HG03066 (cell line): ENCODE data around the gene KCNQ5.
A peak's percentile ranks its signal among the peaks of the same experiment; 100 is the strongest.

Experiments
- ATAC-seq: cut with Tn5 transposase; IDR thresholded peaks from one replicate; pipeline ENCODE4 v1.9.1; 2021; ENCODE audit warnings: low read depth; ENCODE audit not compliant: unreplicated experiment

KCNQ5 gene

DNA sequence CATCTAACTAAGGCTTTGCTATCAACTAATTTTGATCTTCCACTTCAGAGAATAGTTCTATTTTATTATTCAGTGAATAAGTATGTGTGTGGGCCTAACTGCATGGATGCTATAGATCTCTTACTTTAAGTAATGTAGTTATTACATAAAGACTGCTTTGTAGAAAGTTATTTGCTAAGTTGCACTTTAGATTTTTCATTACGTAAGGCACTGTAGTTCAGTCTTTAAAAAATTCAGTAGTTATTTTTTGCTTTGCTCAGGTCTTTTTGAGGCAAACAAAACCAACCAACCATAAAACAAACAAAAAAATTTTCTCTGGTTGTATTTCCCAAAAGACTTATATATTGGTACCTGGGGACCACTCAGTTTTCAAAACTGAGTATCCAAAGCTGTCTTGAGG is 53.0 kb downstream of the KCNQ5 start:
- no peak for ATAC-seq

DNA sequence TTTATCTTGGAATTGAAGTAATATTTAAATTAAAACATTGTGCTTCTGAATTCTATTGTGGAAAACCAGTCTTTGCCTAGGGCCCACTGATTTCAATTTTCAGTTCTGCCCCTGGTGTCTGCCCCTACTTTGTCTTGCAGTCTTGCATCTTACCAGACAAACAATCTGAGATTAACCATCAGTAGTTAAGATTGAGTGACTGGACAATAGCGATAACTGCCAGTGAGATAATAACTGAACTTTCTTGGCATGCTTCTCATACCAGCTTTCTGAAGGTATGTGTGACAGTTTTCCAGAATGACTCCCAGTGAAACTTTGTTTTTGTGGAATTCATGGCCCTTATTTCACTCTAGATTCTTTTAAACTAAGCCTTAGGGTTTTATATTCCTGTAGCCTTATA is 53.5 kb downstream of the KCNQ5 start:
- ATAC-seq, result no peak

DNA sequence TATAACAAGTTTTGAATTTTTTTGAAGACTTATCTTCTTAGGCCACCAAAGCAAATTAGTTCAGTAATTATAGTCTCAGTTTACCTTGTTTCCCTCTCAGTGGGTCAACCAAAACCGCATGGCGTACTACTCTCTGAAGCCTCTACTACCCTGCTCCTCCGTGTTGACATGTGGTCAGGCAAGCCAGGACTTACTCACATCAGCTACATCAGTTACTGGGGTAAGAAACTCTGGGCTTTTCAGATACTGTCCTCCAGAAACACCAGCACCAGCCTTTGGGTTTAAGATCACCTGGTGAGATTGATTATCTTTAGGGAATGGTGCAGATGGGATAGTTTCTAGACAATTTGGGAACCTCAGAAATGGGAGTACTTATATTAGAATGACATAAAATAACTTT is 55.1 kb downstream of the KCNQ5 start:
- ATAC-seq, result no peak

DNA sequence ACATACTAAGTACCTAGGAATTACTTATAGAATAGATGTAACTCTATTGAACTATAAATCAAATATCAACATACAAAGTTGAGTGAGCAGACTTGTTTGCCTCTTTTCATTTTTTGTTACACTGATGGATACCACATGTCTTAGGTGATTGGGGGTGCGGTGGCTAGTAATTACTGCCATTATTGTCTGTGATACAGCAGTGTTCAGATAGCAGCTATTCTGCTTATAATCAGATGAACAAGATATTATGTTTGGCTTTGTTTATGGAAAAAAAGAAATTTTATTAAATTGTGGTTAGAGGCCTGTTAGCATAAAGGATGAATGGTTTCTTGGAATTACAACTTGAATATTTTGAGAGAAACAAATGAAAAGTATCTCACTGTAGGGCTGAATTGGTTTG is 55.9 kb downstream of the KCNQ5 start:
- ATAC-seq, result no peak

DNA sequence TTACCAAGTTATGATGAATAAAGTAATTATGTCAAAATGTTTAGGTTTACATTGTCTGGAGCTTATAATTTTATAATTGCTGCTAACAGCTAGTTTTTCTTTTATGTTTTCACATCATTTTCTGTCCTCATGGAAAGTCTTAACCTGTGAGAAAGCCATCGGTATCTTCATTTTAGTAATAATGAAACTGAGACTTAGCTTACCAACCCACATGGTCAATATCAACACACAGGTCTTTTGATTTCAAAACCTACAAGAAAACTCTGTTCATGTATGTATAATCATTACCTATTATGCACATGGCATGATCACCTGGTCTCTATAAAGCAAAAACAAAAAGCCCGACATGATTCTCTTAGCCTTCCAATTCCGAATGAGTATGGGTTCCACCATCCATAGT is 61.9 kb downstream of the KCNQ5 start:
- peak; percentile 86 for ATAC-seq

DNA sequence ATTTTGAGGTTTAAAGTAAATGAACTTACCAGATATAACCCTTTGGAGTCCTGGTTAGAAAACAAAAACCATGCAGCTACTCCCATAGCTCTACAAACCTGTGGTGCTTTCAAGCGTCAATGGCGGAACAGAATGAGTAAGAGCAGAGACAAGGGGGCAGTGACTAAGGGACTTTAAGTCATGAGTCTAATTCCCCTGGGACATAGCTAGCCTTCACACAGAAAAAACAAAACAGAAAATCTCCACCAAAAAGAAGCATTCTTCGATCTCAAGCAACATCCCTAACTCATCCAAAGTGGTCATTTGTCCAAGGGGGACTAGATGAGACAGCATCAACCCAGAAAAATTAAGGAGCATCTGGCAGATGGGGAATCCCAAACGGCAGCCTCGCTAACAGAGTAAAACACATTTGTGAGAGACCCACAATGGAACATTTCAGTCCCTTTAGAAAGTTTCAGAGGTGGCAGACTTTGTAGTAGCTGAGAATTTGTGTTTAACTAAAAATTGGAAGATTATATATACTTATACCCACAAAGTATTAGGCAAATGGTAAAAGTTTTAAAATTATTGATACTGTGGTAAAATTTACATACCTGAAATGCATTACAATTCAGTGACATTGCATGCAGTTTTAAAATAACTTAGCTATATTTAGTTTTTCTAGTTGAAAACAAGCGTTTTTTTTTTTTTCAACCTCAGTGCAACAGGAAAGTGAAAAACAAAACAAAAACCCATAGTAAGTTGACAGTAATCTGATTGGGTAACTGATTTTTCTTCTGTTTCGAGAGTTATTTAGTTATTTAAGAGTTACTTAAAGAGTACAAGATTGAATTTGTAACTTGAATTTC is 67.5 kb downstream of the KCNQ5 start:
- peak; percentile 88 for ATAC-seq

DNA sequence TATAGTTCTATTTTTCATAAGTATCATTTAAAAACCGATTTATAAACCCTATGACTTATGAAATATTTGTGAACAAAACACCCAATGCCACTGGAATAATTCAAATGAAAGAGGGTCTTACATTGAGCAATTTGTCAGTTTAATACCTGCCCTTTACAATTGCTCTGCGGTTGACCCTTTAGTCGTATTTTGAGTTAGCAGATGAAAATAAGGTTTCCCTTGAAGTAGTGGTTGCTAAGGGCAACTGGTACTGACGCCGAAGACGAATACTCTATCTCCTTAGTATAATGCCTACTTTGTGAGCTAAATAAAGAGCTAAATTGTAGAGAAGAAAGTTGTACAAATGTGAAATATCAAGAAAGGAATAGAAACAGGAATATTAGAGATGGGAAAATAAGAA is 69.4 kb downstream of the KCNQ5 start:
- ATAC-seq, result no peak

DNA sequence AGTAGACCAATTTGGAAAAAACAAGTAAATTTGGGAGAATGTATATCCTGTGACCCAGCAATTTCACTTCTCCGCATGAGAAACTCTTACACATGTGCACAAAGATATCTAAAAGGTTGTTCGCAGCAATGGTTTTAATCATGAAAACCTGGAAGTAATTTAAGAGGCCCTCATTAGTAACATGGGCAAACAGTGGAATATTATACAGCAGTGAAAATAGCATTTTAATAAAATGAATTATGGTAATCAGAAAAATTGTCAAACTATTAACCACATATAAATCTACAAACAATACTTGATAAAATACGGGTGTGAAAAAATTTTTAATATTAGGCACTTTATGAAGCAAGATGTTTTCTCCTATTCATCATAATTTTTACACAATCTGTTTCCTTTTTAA is 74.2 kb downstream of the KCNQ5 start:
- no peak for ATAC-seq

DNA sequence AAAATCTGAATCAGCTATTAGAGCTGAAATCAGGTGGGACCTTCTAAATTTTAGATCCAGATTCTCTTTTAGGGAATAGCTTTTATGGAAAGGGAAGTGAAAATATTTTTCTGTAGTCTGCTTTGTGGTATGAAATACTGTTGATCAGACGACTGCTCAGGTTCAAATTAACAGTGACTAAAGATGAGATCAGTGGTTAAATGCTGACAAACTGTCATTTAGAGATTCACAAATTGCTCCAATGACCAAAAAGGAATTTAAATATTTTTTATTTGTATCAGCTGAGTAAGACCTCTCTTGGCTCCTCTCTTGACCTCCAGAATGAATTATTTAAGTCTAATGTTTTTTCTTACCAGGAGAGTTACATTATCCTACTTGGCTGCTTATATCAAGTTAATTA is 77.3 kb downstream of the KCNQ5 start:
- no peak for ATAC-seq

DNA sequence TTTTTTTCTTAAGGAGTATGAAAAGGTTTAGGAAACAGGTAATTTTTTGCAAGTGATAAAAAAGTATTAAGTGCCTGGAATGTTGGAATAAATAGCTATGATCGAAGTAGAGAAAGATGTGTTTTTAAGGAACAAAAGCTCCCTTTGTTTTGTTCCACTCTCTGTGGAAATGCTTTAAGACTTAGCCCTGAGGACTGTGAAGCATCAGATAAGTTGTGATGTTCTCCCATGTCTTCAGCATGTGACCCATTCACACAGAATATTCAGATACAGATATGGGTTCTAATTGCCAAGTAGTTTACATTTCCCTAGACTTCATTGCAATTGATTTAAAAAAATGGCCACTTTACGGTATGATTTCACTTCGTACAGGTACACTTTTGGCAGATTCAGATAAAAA is 80.6 kb downstream of the KCNQ5 start:
- ATAC-seq, result no peak

DNA sequence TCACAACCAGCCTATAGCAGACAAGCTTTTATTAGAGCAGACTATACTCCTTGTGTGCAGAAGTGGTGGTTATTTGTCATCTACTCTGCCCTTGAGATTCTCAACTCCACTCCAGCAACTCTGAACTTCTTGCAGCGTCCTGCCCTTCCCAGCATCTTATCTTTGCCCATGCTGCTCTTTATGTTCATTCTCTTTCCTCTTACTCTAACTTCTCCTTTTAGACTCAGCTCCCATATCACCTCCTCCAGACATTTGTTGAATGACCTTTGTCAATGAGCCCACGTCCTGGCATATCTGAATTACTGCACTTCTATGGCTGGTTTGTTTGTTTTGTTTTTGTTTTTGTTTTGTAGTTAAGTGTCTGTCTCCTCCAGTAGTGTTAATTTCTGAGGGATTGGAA is 81.2 kb downstream of the KCNQ5 start:
- ATAC-seq, result no peak

DNA sequence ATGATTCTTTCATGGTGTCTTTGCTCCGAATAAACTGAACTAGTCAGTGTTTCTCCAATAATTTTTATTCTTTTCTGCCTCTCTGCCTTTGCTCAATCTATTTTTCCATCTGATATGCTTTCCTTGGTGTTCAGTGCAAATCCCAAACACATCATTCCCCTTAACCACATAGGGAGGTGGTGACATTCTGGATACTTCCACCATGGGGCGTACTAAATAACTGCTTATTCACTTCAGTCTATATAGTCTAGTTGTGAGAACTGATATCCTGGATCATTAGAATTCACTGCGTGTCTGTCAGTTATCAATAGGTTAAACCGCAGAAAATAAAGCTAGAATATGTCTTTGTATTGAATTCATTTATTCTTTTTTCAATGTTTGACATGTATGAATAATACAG is 83.1 kb downstream of the KCNQ5 start:
- no peak for ATAC-seq

DNA sequence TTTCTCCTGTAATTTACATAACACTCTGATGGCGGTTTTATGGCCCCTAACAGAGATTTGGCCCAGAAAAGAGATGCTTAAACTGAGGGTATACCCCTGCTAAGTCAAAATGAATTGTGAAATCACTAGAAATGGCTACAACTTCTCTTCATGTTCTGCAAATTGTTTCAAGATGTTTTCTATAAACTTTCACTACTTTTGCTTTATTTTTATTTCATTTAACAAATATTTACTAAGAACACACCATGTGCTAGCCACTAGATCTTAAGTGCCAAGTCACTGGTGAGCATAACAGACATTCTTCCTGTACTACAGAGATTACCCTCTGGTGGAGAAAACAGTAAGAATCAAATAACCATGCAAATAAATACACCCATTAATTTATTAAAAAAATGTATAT is 87.6 kb downstream of the KCNQ5 start:
- no peak for ATAC-seq

DNA sequence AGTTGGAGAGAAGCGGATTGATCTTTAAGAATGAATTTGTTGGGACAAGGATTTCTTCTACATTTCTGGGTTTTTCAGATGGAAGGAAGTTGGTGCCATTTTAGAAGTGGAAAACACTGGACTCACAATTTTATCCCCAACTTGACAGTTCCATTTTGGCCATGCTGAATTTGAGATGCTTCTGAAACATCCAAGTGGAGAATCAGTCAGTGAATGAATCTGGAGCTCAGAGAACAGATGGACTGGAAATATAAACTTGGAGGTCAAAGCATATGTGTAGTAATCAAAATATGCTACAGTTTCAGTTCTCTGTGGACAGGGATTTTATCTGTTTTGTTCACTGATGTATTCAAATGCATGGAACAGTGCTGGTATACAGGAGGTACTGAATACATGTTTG is 89.9 kb downstream of the KCNQ5 start:
- no peak for ATAC-seq

DNA sequence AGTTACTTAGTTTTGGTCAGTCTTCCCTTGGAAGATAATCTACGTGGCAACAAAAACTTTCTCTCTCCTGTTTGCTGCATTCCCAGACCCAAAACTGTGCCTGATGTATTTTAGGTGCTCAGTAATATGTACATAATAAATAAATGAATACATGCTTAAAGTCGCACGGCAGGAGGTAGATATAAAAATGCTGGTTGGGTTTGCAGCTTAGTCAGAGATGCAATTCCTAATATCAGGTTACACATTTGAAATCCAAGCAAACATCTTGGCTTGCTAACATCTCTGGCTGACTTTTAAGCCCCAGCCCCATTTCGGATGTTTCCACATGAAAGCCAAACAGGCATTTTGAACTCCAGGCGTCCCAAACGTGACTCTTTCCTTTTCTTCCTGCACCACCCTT is 91.0 kb downstream of the KCNQ5 start:
- no peak for ATAC-seq

DNA sequence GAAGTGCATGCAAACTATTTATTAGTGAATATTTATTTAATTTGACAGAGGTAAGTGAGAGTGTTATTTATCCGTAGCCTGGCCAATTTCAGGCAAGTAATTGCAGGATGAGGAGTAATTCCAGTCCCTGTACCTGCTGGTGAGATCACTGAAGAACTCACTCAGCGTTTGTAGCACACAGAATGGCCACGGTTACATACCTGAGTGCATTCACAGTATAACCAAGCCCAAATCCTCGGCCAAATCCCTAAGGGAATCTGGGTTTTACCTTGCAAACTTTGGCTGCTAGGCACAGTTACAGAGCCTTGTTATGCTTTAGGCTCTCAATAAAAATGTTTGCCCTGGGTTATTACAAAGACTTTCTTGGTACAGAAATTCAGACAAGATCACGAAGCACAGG is 93.3 kb downstream of the KCNQ5 start:
- no peak for ATAC-seq

DNA sequence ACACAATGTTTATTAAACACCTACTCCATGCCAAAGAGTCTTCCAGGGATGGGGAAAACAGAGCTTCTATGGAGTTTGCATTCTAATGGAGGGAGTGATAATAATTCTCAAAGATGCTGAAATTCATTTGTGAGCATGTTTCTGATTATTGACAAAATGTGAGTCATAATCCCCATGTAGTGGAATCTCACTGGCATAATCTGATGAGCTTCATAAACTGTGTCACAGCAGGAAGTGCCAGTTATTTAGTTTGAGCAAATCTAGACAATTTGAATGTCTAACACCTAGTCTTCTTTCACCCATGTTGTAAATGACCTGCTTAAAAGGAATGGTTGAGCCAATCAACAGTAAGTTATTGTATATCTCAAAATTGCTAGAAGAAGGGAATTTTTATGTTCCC is 95.1 kb downstream of the KCNQ5 start:
- ATAC-seq, result no peak

DNA sequence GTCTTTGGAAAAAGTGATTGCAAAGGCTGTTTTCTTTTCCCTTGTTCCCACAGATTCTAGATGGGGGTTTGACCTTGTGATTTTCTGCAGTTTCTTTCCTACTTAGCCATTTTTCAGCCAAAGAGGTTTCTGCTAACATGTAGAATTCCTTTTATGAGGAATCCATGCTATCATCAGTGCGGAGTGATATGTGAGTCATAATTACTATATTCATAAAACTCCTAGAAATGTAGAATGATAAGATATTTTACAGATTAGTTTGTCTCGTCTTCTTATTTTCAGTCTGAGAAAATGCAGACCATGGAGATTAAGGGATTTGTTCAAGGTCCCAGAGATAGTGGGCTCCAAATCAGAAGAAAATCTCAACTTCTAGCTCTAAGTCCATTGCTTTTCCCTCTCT is 98.6 kb downstream of the KCNQ5 start:
- no peak for ATAC-seq

DNA sequence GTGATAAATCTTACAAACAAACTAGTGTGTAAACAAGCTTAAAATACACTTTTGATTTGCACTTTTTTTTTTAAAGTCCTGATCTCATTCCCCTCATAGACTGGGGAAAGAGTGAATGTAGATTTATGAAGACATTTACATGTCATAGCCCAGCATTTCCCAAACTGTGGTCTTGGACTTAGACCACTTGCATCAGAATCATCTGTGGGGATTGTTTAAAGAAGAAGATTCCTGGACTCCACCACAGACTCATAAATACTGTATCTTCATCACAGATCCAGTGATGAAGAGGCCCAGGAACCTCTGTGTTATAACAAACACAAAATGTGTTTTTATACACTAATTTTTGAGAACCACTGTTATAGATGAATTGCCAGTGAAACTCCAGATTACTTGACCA is 99.5 kb downstream of the KCNQ5 start:
- no peak for ATAC-seq

DNA sequence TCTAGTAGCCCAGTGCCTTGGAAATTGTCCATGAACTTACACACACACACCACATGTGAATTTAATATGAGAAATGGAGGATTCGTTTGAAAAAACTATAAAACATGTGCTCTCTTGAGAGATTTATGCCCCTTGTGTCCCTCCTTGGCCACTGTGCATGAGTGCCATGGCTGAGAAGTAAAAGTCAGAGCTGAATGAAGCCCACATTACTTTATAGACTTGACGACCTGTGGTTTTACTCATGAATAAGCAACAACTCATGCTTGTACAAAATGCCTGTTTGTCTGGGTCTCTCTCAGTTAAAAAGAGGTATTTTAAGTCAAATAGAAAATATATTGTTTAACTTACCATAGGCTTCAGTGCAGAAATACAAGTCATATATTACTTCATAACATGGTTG is 102.7 kb downstream of the KCNQ5 start:
- peak; percentile 92 for ATAC-seq

DNA sequence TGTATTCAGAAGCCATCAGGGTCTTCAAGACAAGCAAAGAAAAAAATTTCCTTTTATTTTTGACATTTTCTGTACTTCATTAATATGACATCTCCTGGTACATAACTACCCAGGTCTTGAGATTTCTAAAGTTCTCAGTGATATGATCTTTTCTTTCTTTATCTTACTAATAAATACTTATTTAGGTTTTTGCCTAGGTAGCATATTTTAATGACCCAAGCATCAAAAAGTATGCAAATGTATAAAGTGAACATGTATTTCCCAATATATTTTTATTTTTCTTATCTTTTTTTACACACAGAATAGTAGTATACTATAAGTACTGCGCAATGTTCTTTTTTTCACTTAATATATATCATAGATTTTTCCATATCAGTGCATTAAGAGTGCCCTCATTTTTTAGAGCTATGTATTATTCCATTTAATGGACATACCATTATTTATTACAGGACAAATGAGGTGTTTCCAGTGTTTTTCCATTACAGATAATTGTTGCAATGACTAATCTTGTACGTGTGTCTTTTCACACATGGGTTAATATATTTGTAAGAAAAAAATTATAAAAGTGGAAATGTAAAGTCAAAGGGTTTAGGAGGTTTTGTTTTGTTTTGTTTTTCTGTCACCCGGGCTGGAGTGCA is 107.0 kb downstream of the KCNQ5 start:
- no peak for ATAC-seq

DNA sequence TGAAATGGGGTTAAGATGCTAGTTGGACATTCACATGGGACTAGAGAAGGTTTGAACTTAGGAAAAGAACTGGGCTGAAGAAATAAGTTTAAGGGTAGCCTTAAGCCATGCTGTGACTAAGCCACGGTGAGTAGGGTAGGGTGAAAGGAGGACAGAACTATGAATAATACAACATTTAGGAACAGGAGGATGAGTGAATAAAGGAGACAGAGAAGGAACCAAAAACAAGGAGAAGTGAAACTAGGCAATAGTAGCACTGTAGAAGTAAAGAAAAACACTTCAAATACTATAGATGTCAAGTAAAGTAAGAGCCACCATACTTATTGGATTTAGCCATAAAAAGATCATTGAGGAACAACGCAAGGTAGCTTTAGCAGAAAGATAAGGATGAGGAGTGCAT is 111.2 kb downstream of the KCNQ5 start:
- no peak for ATAC-seq
